K562 (cell line): Measurements from ENCODE around the gene MFNG. TPM values are rescaled to one million over a fixed set of nuclear protein-coding genes. Genes with fewer than 3 reads are reported as not detected.

Experiments
- ARID4B ChIP-seq: sonication (generic); formaldehyde crosslinking; IDR thresholded peaks from 2 replicates; pipeline ENCODE4 v1.8.0; 2022; ENCODE audit warnings: mild to moderate bottlenecking, missing genetic modification reagents
- ASH1L ChIP-seq: fragments of 450-650 bp; IDR thresholded peaks from 2 replicates; pipeline ENCODE4 v1.6.1; 2018; ENCODE audit warnings: borderline replicate concordance, mild to moderate bottlenecking, low read depth; ENCODE audit not compliant: partially characterized antibody
- C11orf30 ChIP-seq: fragments of 450-650 bp; IDR thresholded peaks from 2 replicates; pipeline ENCODE4 v1.6.1; 2016; ENCODE audit warnings: low read depth, mild to moderate bottlenecking
- CC2D1A ChIP-seq: fragments of 450-650 bp; IDR thresholded peaks from 2 replicates; pipeline ENCODE4 v1.6.1; 2017; ENCODE audit warnings: mild to moderate bottlenecking
- ETS2 ChIP-seq: IDR thresholded peaks from 2 replicates; pipeline ENCODE4 v1.6.1; 2016; ENCODE audit warnings: borderline replicate concordance, missing genetic modification characterization, mild to moderate bottlenecking, moderate library complexity, missing compliant biosample characterization; ENCODE audit not compliant: poor library complexity, severe bottlenecking
- GTF2B ChIP-seq: IDR thresholded peaks from 2 replicates; pipeline ENCODE4 v1.6.1; 2011; ENCODE audit not compliant: insufficient read length; ENCODE audit errors: extremely low read depth
- ILF3 ChIP-seq: fragments of 450-650 bp; IDR thresholded peaks from 2 replicates; pipeline ENCODE4 v1.6.1; 2018; ENCODE audit warnings: antibody characterized with exemption, mild to moderate bottlenecking, moderate library complexity, borderline replicate concordance
- KLF1 ChIP-seq: fragments of 450-650 bp; IDR thresholded peaks from 2 replicates; pipeline ENCODE4 v1.6.1; 2016; ENCODE audit warnings: missing genetic modification characterization, missing compliant biosample characterization
- MLLT1 ChIP-seq, 2 experiments: fragments of 450-650 bp; IDR thresholded peaks; 2 replicates each; pipeline ENCODE4 v1.6.1; 2016
- MTA2 ChIP-seq: fragments of 450-650 bp; IDR thresholded peaks from 2 replicates; pipeline ENCODE4 v1.6.1; 2016; ENCODE audit warnings: low read depth
- NEUROD1 ChIP-seq: fragments of 150-350 bp; IDR thresholded peaks from 2 replicates; pipeline ENCODE4 v1.6.1; 2014; ENCODE audit warnings: borderline replicate concordance, low read length, low read depth; ENCODE audit not compliant: partially characterized antibody
- NFE2 ChIP-seq: IDR thresholded peaks from 2 replicates; pipeline ENCODE4 v1.6.1; 2014; ENCODE audit warnings: antibody characterized with exemption, low read depth
- RAD21 ChIP-seq, 2 experiments: fragments of 250-450 bp in 1 of 2; fragments of 450-650 bp in 1 of 2; sonication (Bioruptor Pico) in 1 of 2; formaldehyde crosslinking in 1 of 2; IDR thresholded peaks in 1 of 2; conservative IDR thresholded peaks in 1 of 2; 2 replicates each; pipeline versions ENCODE4 v1.4.0 to v1.8.0; 2020 to 2022; ENCODE audit warnings: mild to moderate bottlenecking in 2 of 2, moderate library complexity in 1 of 2
- RCOR1 ChIP-seq, 2 experiments: IDR thresholded peaks; 2 replicates each; pipeline ENCODE4 v1.6.1; 2012; ENCODE audit warnings: low read depth in 2 of 2, low read length in 2 of 2, borderline replicate concordance in 1 of 2, improper control_type of control experiment in 1 of 2
- STAG1 ChIP-seq: sonication (generic); formaldehyde crosslinking; IDR thresholded peaks from 2 replicates; pipeline ENCODE4 v1.5.0; 2020; ENCODE audit warnings: missing genetic modification reagents, borderline replicate concordance
- ZBTB26 ChIP-seq: fragments of 450-650 bp; formaldehyde crosslinking; IDR thresholded peaks from 2 replicates; pipeline ENCODE4 v1.4.0; 2022; ENCODE audit warnings: missing genetic modification characterization
- ZNF263 ChIP-seq: sonication (generic); formaldehyde crosslinking; IDR thresholded peaks from 2 replicates; pipeline ENCODE4 v1.8.0; 2022; ENCODE audit warnings: mild to moderate bottlenecking, missing genetic modification reagents, borderline replicate concordance
- ZNF274 ChIP-seq: IDR thresholded peaks from 2 replicates; pipeline ENCODE4 v1.6.1; 2011; ENCODE audit warnings: low read depth, mild to moderate bottlenecking, low read length, moderate library complexity, borderline replicate concordance
- polyA plus RNA-seq, 8 experiments: library from polyadenylated mRNA; depleted of rRNA in 4 of 8; stranded (reverse) in 5 of 8; unstranded in 3 of 8; fragments of >200 nt; fragmentation: Nextera tagmentation in 2 of 8; fragmentation: Illumina TruSeq in 1 of 8; extraction: Ambion mirVana in 2 of 8; extraction: Trizol in 1 of 8; gene quantifications; 2 replicates each; pipeline versions ENCODE4 v1.2.1 to v1.2.3, GENCODE V29; 2011 to 2014; ENCODE audit warnings: inconsistent platforms in 1 of 8, missing spikeins in 1 of 8
- total RNA-seq, 7 experiments: library from RNA; depleted of rRNA in 6 of 7; stranded (reverse); fragments of >200 nt in 6 of 7; fragmentation: Illumina TruSeq in 2 of 7; extraction: Trizol in 2 of 7; gene quantifications; 2 replicates each; pipeline versions ENCODE4 v1.2.1 to v1.2.3, GENCODE V29; 2011 to 2021; ENCODE audit warnings: low replicate concordance in 1 of 7

MFNG gene
- total and polyA plus RNA-seq, 9 of the 15 experiments (the other 6 are each of a cell fraction or from before 2014, with no cell fraction given), result 0.13 to 0.73 (median 0.38) TPM; not detected in 4

- no peak for TF ChIP-seq ZNF263 (CRISPR knock-in tag)
- TF ChIP-seq ARID4B (CRISPR knock-in tag), result no peak
- TF ChIP-seq CC2D1A, result peak; percentile 61; the same call in 1 of the 2 replicates
- no peak for TF ChIP-seq NFE2
- no peak for TF ChIP-seq ETS2
- TF ChIP-seq ASH1L, result no peak
- TF ChIP-seq KLF1, result no peak
- TF ChIP-seq STAG1 (CRISPR knock-in tag), result peak; percentile 72; the same call in 1 of the 2 replicates
- TF ChIP-seq ZNF274, result no peak
- TF ChIP-seq MTA2, result no peak
- TF ChIP-seq ILF3, result no peak
- peak; percentile 74 to 88 for TF ChIP-seq RAD21 (CRISPR knock-in tag; conservative IDR thresholded peaks at IDR 0.05 in 1 of 2, IDR thresholded peaks at IDR 0.05 in 1 of 2)
- TF ChIP-seq NEUROD1, result no peak
- TF ChIP-seq MLLT1 (IDR thresholded peaks at IDR 0.05), result no peak
- no peak for TF ChIP-seq ZBTB26 (CRISPR knock-in tag)
- no peak for TF ChIP-seq C11orf30
- TF ChIP-seq GTF2B, result no peak
- TF ChIP-seq RCOR1 (IDR thresholded peaks at IDR 0.05; ENCODE audit: borderline replicate concordance in 1 of 2, low read depth in 2 of 2, low read length in 2 of 2), result no peak
These were observed 28.9 kb downstream of the MFNG start (continued) for GRCh38 chr22:37457093-37457893.
